ENCODE data around the gene SETMAR. TPM values are rescaled to one million over a fixed set of nuclear protein-coding genes. Genes with fewer than 3 reads are reported as not detected.

SETMAR gene
- total RNA-seq (10 to 100 TPM; 11.5 to 40.4 (median 20.6) TPM), polyA plus RNA-seq (10 to 100 TPM; 23.7 to 53.7 (median 29.4) TPM)
- long read RNA-seq, donor 1, partial matches to known transcripts = 0 of 4 reads
- long read RNA-seq, donor 1, other reads (novel, unspliced or antisense) = 0 of 4 reads
- long read RNA-seq, donor 2, partial matches to known transcripts = 0 of 5 reads
- long read RNA-seq, donor 2, other reads (novel, unspliced or antisense) = 0 of 5 reads
- long read RNA-seq, donor 3, partial matches to known transcripts = 0 of 5 reads
- long read RNA-seq, donor 3, other reads (novel, unspliced or antisense) = 0 of 5 reads
- long read RNA-seq, donor 4, partial matches to known transcripts = 2 of 17 reads
- long read RNA-seq, donor 4, other reads (novel, unspliced or antisense) = 10 of 17 reads
- long read RNA-seq, donor 5, partial matches to known transcripts = 0 of 22 reads
- long read RNA-seq, donor 5, other reads (novel, unspliced or antisense) = 12 of 22 reads
- long read RNA-seq, donor 6, partial matches to known transcripts = 0 of 6 reads
- long read RNA-seq, donor 6, other reads (novel, unspliced or antisense) = 4 of 6 reads
- long read RNA-seq, donor 7, partial matches to known transcripts = 0 of 3 reads
- long read RNA-seq, donor 7, other reads (novel, unspliced or antisense) = 0 of 3 reads
- long read RNA-seq, donor 8, partial matches to known transcripts = 0 of 5 reads
- long read RNA-seq, donor 8, other reads (novel, unspliced or antisense) = 0 of 5 reads
- long read RNA-seq, donor 9, partial matches to known transcripts = 0 of 6 reads
- long read RNA-seq, donor 9, other reads (novel, unspliced or antisense) = 0 of 6 reads
- long read RNA-seq, donor 10, partial matches to known transcripts = 0 of 1 reads
- long read RNA-seq, donor 10, other reads (novel, unspliced or antisense) = 0 of 1 reads

GRCh38 chr3:4303187-4304123 is at the start of gene SETMAR:
SETMAR (plus strand) TSS chr3:4303369; CDS start chr3:4303371, 2 bp downstream.
- intact Hi-C loops (cut with DNase I) = no loop called here
- Histone ChIP-seq H3K9me3 (replicated peaks in 1 of 3) (no peaks in the 10 kb centered on the region), H3K36me3 (replicated peaks in 1 of 2) (no peaks in the 10 kb centered on the region), H3K4me3 (peak within 1 kb of the TSS in 3 of 4 donors; percentile 53 to 97 (median 96)), H3K4me1 (replicated peaks in 1 of 2) (peaks cover 29 to 43% of the 10 kb centered on the region in 2 donors), H3K27me3 (no peaks in the 10 kb centered on the region), H3K27ac (peak within 1 kb of the TSS; percentile 58 to 96 (median 89))
- 0 to 1% (median 1%) methylated on average over 21 to 62 of the region's 62 CpGs for WGBS, 4 donors
- DNase-seq = peak; percentile 88 to 96 (median 94)
- TF ChIP-seq, protein P1, sequence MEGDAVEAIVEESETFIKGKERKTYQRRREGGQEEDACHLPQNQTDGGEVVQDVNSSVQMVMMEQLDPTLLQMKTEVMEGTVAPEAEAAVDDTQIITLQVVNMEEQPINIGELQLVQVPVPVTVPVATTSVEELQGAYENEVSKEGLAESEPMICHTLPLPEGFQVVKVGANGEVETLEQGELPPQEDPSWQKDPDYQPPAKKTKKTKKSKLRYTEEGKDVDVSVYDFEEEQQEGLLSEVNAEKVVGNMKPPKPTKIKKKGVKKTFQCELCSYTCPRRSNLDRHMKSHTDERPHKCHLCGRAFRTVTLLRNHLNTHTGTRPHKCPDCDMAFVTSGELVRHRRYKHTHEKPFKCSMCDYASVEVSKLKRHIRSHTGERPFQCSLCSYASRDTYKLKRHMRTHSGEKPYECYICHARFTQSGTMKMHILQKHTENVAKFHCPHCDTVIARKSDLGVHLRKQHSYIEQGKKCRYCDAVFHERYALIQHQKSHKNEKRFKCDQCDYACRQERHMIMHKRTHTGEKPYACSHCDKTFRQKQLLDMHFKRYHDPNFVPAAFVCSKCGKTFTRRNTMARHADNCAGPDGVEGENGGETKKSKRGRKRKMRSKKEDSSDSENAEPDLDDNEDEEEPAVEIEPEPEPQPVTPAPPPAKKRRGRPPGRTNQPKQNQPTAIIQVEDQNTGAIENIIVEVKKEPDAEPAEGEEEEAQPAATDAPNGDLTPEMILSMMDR (IDR thresholded peaks at IDR 0.05) = no peak
- peak; percentile 6 to 69 for TF ChIP-seq POLR2A (IDR thresholded peaks at IDR 0.05)

DNA sequence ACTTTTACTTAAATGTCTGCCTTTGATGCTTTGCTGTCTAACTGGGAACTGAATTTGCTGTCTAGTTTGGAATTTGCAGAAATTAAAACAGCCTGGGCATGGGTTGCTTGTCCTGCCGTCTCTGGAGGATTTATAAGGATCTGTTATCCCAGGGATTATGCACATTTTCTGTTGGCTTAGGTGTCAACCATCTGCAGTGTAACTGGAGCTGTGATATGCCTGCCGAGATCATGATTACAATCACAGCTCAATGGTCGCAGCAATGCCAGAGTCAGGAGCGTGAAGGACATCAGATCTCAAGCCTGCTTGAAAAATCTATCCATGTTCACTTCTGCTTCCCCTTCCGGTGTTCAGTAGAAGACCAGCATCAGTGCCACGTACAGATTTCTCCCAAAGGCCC is 41.8 kb upstream of the SETMAR start:
- DNase-seq = no peak
- no peaks in the 10 kb centered on the region for H3K4me1 ChIP-seq (replicated peaks in 1 of 2)
- no peak overlapping the region for H3K27ac ChIP-seq
- TF ChIP-seq, protein P1 (IDR thresholded peaks at IDR 0.05) = no peak
- intact Hi-C loops (cut with DNase I) = no loop called here
- no peaks in the 10 kb centered on the region for H3K9me3 ChIP-seq (replicated peaks in 1 of 3)
- 58 to 82% (median 77%) methylated on average over 6 of the region's 6 CpGs for WGBS, 4 donors
- no peak overlapping the region for H3K4me3 ChIP-seq
- no peaks in the 10 kb centered on the region for H3K27me3 ChIP-seq
- no peaks in the 10 kb centered on the region for H3K36me3 ChIP-seq (replicated peaks in 1 of 2)

DNA sequence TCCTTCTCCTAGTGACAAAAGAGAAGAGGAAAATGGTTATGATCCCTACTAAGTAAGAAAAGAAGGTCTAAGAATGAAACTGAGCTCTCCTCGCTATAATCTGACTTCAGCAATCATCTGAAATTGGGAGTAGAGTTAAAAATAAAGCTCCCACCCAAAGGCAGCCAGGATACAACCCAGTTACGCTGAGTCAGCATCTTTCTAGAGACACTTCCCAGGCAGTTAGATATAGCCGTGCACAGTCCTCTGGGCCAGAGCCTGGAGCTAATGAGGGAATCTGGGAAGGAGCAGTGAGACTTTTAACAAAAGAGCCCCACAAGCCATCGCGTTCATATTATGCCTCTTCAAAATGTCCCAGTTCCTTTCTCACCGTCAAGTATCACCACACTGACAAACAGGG is 39.1 kb upstream of the SETMAR start:
- Histone ChIP-seq H3K27ac (no peak overlapping the region), H3K4me3 (no peak overlapping the region), H3K36me3 (replicated peaks in 1 of 2) (no peaks in the 10 kb centered on the region), H3K9me3 (replicated peaks in 1 of 3) (no peaks in the 10 kb centered on the region), H3K4me1 (replicated peaks in 1 of 2) (no peaks in the 10 kb centered on the region), H3K27me3 (no peaks in the 10 kb centered on the region)
- no peak for DNase-seq
- 74 to 90% (median 80%) methylated on average over 6 of the region's 6 CpGs for WGBS, 4 donors
- TF ChIP-seq POLR2A (IDR thresholded peaks at IDR 0.05) = no peak
- TF ChIP-seq, protein P1 (IDR thresholded peaks at IDR 0.05) = no peak
- intact Hi-C loops (cut with DNase I) = no loop called here
